ENCODE data around the gene CPTP.
"Not testable (repeated sequence)": the region's sequence is repeated elsewhere in the genome, so short reads cannot be mapped to it uniquely, and the experiment has no call there.

CPTP gene

DNA sequence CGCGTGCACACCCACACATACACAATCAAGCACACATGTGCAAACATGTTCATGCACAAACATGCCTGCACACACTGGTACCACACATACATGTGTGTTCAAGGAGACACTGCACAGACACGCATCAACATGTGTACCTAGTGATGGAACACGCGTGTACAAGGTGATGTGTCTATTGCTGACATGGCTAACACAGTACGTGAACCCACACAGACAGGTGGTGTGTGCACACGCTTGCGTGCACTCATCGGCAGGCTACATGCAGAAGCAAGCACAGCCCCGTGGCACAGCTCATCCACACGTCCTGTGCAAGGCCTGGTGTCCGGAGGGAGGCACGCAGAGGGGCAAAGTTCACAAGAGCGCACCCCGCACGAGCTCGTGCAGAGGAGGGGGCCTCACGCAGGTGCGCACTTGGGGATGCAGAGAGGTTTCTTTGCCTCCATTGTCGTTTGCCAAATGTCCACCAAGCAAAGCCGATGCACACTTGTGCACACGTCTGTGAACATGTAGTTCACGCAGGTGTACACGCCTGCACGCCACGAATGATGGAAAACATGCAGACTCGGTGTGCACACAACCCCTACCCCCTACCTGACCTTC lies 17.8 kb upstream of the CPTP start:
- DNase-seq (ENCODE audit: low spot score) = no peak

- no peak for DNase-seq (ENCODE audit: low spot score)
Measured at GRCh38 chr1:1307261-1307922, 17.2 kb upstream of the CPTP start.

- DNase-seq (ENCODE audit: low spot score) = peak; percentile 99
Measured at GRCh38 chr1:1307923-1308755, 16.5 kb upstream of the CPTP start, which contains the start of the genes ACAP3 and PUSL1. Gene ACAP3, minus strand, starts transcription at chr1:1307930. Its CDS starts 115 bp downstream, at chr1:1307815. Gene PUSL1, plus strand, starts transcription at chr1:1308597. Its CDS starts 47 bp downstream, at chr1:1308644.

- DNase-seq (ENCODE audit: low spot score) = no peak
Measured at GRCh38 chr1:1308756-1309250, 15.8 kb upstream of the CPTP start.

GRCh38 chr1:1309251-1310108 lies 15.1 kb upstream of the CPTP start:
- DNase-seq (ENCODE audit: low spot score) = no peak

- no peak for DNase-seq (ENCODE audit: low spot score)
Measured at GRCh38 chr1:1310109-1310385, 14.6 kb upstream of the CPTP start.

- DNase-seq (ENCODE audit: low spot score) = no peak
Measured at GRCh38 chr1:1310476-1311053, 14.0 kb upstream of the CPTP start.

GRCh38 chr1:1311107-1312104 lies 13.2 kb upstream of the CPTP start:
- no peak for DNase-seq (ENCODE audit: low spot score)

GRCh38 chr1:1312450-1313314 lies 11.9 kb upstream of the CPTP start:
- DNase-seq (ENCODE audit: low spot score) = no peak

DNA sequence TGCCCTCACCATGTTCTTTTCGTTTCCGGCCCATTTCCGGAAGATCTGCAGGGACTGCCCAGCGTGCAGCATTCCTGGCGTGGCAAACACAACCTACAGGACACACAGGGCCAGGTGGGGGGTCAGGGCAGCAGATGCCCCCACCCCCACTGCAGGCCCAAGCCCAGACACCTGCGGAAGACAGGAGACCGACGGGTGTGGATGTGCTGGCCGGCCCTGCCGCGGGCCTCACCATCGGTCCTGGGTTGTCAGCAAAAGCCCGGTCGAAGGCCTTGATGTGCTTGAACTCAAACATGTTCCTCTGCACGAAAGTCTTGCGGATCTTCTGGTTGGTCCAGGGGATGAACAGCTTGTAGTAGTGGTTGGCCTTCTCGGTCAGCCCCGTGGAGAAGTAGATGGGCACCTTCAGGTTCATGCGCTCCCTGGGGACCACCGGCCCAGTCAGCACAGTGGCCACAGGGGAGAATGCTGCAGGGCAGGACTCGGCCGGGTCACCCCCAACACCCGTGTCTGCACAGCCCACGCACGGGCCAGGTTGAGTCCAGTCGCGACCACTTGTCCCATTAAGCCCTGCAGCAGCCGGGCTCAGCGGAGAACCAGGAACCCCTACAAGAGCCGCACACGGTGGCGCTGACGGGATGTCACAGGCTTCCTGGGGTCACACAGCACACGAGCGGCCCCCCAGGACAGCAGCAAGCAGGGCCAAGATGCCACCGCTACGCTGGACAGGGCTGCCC lies 10.9 kb upstream of the CPTP start:
- no peak for DNase-seq (ENCODE audit: low spot score)

GRCh38 chr1:1314237-1314586 lies 10.4 kb upstream of the CPTP start:
- no peak for DNase-seq (ENCODE audit: low spot score)

DNA sequence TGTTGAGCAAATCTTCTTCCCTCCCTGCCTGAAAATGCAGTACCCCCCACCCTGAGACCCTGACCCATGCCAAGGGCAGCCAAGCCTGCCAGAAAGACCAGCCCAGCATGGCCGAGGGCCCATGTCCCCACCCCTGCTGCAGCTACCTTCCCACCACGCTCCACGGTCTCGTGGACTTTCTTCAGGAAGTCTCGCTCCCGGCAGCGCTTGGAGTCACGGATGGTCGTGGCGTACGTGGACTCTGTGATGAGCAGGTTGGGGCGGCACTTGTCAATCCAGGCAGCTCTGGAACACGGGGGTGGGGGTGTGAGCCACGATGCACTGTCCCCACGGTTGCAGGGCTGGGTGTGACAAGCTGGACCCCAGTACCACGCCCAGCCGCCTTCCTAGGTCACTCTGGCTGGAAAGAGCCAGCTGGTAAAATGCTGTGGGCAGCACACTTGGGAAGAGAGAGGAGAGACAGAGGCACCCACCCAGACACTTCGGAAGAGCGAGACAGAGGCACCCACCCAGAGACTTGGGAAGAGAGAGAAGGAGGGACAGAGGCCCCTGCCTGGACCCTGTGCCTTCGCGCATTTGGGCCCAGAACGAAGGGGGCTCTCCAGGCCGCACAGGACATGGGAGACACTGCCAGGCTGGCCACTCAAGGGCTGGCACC lies 9.8 kb upstream of the CPTP start:
- no peak for DNase-seq (ENCODE audit: low spot score)

- DNase-seq (ENCODE audit: low spot score) = no peak
Measured at GRCh38 chr1:1315435-1315954, 9.1 kb upstream of the CPTP start.

DNA sequence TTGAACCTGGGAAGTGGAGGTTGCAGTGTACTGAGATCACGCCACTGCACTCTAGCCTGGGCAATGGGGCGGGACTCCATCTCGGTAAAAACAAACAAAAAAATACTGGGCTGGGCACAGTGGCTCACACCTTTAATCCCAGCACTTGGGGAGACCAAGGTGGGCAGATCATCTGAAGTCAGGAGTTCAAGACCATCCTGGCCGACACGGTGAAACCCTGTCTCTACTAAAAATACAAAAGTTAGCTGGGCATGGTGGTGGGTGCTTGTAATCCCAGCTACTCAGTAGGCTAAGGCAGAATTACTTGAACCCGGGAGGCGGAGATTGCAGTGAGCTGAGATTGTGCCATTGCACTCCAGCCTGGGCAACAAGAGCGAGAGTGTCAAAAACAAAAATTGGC lies 8.4 kb upstream of the CPTP start:
- DNase-seq (ENCODE audit: low spot score) = not testable (repeated sequence)

GRCh38 chr1:1317420-1317819 lies 7.2 kb upstream of the CPTP start:
- DNase-seq (ENCODE audit: low spot score) = no peak

DNA sequence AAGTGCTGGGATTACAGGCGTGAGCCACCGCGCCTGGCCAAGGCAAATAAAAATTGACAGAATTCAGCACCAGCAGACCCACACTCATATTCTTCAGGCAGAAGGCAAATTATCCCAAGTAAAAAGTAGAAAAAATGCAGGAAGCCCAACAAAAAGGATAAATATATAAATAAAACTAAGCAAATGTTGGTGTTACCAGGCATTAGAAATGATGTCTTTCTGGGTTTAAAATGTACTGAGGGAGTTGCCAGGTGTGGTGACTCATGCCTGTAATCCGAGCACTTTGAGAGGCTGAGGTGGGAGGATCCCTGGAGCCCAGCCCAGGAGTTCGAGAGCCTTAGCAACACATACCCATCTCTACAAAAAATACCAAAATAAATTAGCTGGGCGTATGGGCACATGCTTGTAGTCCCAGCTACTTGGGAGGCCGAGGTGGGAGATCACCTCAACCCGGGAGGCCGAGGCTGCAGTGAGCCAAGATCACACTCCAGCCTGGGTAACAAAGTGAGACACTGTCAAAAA lies 6.4 kb upstream of the CPTP start:
- peak; percentile 75 for DNase-seq (ENCODE audit: low spot score)

GRCh38 chr1:1318777-1319645 lies 5.6 kb upstream of the CPTP start:
- no peak for DNase-seq (ENCODE audit: low spot score)
